ENCODE data around the gene TMEM14C.

Gene TMEM14C

GRCh38 chr6:10722820-10723566 is at the start of gene TMEM14C:
TMEM14C (plus strand) TSS chr6:10723070; CDS start chr6:10724614, 1,544 bp downstream.
- DNase-seq: peak; percentile 93

- DNase-seq: no peak
Observed at GRCh38 chr6:10676403-10676802, 46.5 kb upstream of the TMEM14C start.

GRCh38 chr6:10678456-10678855 is 44.4 kb upstream of the TMEM14C start:
- no peak for DNase-seq

GRCh38 chr6:10681795-10682194 is 41.1 kb upstream of the TMEM14C start:
- no peak for DNase-seq

- no peak for DNase-seq
Observed at GRCh38 chr6:10682355-10682988, 40.4 kb upstream of the TMEM14C start.

GRCh38 chr6:10684618-10685017 is 38.3 kb upstream of the TMEM14C start:
- no peak for DNase-seq

- DNase-seq: no peak
Observed at GRCh38 chr6:10685092-10685915, 37.6 kb upstream of the TMEM14C start.

GRCh38 chr6:10686901-10687300 is 36.0 kb upstream of the TMEM14C start:
- DNase-seq: no peak

- no peak for DNase-seq
Observed at GRCh38 chr6:10687582-10687981, 35.3 kb upstream of the TMEM14C start.

GRCh38 chr6:10690651-10691445 is 32.0 kb upstream of the TMEM14C start:
- DNase-seq: no peak

GRCh38 chr6:10692965-10693538 is 29.8 kb upstream of the TMEM14C start:
- no peak for DNase-seq

GRCh38 chr6:10694302-10695085 is 28.4 kb upstream of the TMEM14C start, which contains the start of the genes C6orf52 and PAK1IP1:
C6orf52 (minus strand) TSS chr6:10694616; CDS start chr6:10687550, 7,066 bp downstream.
PAK1IP1 (plus strand) TSS chr6:10694972; CDS start chr6:10694986, 14 bp downstream.
- peak; percentile 94 for DNase-seq

GRCh38 chr6:10695086-10695657 is 27.7 kb upstream of the TMEM14C start:
- no peak for DNase-seq

- no peak for DNase-seq
Observed at GRCh38 chr6:10696655-10697054, 26.2 kb upstream of the TMEM14C start.

- no peak for DNase-seq
Observed at GRCh38 chr6:10713962-10714361, 8.9 kb upstream of the TMEM14C start.

GRCh38 chr6:10719296-10719963 is 3.4 kb upstream of the TMEM14C start:
- peak; percentile 57 for DNase-seq

- no peak for DNase-seq
Observed at GRCh38 chr6:10719964-10720264, 3.0 kb upstream of the TMEM14C start.

GRCh38 chr6:10720265-10720959 is 2.5 kb upstream of the TMEM14C start:
- peak; percentile 70 for DNase-seq

GRCh38 chr6:10720960-10721849 is 1.7 kb upstream of the TMEM14C start:
- DNase-seq: peak; percentile 46

All from activated CD4-positive, alpha-beta T cell treated with anti-CD3 and anti-CD28 coated beads, Interleukin-10, Interleukin-2, amounts not matched to agents 100 ng/mL and 50 ng/mL, durations not matched to agents 16 hours and 8 hours (primary cell).